Fibroblast of lung (primary cell): ENCODE results near the gene CHRNA9. TPM values are rescaled to one million over a fixed set of nuclear protein-coding genes. Genes with fewer than 3 reads are reported as not detected.

ENCODE experiments used
- DNase-seq, 2 donors: peaks; one replicate each; pipeline versions ENCODE4 v3.0.0 to v3.0.0-alpha.2; 2010; ENCODE audit warnings: low read depth in 2 of 2
- H2AFZ ChIP-seq: 2 replicates; pipeline ENCODE4 v1.5.1; 2012; ENCODE audit warnings: low read length, control low read depth, inconsistent platforms
- H3K27ac ChIP-seq: 2 replicates; pipeline ENCODE4 v1.5.1; 2011; ENCODE audit warnings: low read length, control low read depth; ENCODE audit not compliant: insufficient read depth
- H3K27me3 ChIP-seq: 2 replicates; pipeline ENCODE4 v1.5.1; 2011; ENCODE audit warnings: mild to moderate bottlenecking, low read length; ENCODE audit not compliant: control insufficient read depth, insufficient read depth
- H3K36me3 ChIP-seq: 2 replicates; pipeline ENCODE4 v1.5.1; 2011; ENCODE audit warnings: low read length; ENCODE audit not compliant: control insufficient read depth, insufficient read depth
- H3K4me1 ChIP-seq: 2 replicates; pipeline ENCODE4 v1.5.1; 2011; ENCODE audit warnings: low read length; ENCODE audit not compliant: control insufficient read depth, insufficient read depth; ENCODE audit errors: extremely low read depth
- H3K4me2 ChIP-seq: 2 replicates; pipeline ENCODE4 v1.5.1; 2011; ENCODE audit warnings: low read length, control low read depth; ENCODE audit not compliant: insufficient read depth; ENCODE audit errors: extremely low read depth
- H3K4me3 ChIP-seq, 4 experiments: fragments of 200-600 bp in 1 of 4; sonication (generic) in 1 of 4; replicated peaks in 1 of 4; 2 replicates each; pipeline ENCODE4 v1.5.1; 2011 to 2016; ENCODE audit warnings: low read length in 4 of 4, low read depth in 3 of 4, mild to moderate bottlenecking in 3 of 4, control low read depth in 2 of 4, inconsistent platforms in 1 of 4, mixed read lengths in 1 of 4; ENCODE audit not compliant: insufficient read depth in 1 of 4; ENCODE audit errors: control extremely low read depth in 1 of 4
- H3K79me2 ChIP-seq: 2 replicates; pipeline ENCODE4 v1.5.1; 2012; ENCODE audit warnings: mild to moderate bottlenecking, low read length, inconsistent platforms; ENCODE audit not compliant: control insufficient read depth, insufficient read depth
- H3K9ac ChIP-seq: 2 replicates; pipeline ENCODE4 v1.5.1; 2011; ENCODE audit warnings: mild to moderate bottlenecking, low read length, control low read depth; ENCODE audit not compliant: insufficient read depth
- H3K9me3 ChIP-seq: 2 replicates; pipeline ENCODE4 v1.5.1; 2012; ENCODE audit warnings: low read depth, low read length; ENCODE audit not compliant: control insufficient read depth, insufficient read depth
- H4K20me1 ChIP-seq: 2 replicates; pipeline ENCODE4 v1.5.1; 2011; ENCODE audit warnings: low read length; ENCODE audit not compliant: control insufficient read depth, insufficient read depth; ENCODE audit errors: extremely low read depth
- EZH2 ChIP-seq: IDR thresholded peaks from 2 replicates; pipeline ENCODE4 v1.5.1; 2012; ENCODE audit warnings: low read length, control low read depth, mild to moderate bottlenecking; ENCODE audit errors: missing control alignments
- polyA plus RNA-seq, 2 donors: library from polyadenylated mRNA; depleted of rRNA in 1 of 2; stranded (reverse) in 1 of 2; unstranded in 1 of 2; fragments of >200 nt; gene quantifications; 2 replicates each; pipeline ENCODE4 v1.2.1, GENCODE V29; 2011 to 2012; ENCODE audit warnings: missing spikeins in 1 of 2
- total RNA-seq: library from RNA; depleted of rRNA; stranded (reverse); fragments of >200 nt; gene quantifications from 2 replicates; pipeline ENCODE4 v1.2.1, GENCODE V29; 2014
- TF ChIP-seq, protein P1 (sequence below), 2 donors: IDR thresholded peaks in 1 of 2; conservative IDR thresholded peaks in 1 of 2; 1 replicate in 1 of 2; 2 replicates in 1 of 2; pipeline ENCODE4 v1.5.1; 2011 to 2012; ENCODE audit warnings: low read length in 2 of 2, control low read depth in 1 of 2, inconsistent platforms in 1 of 2, low read depth in 1 of 2, mild to moderate bottlenecking in 1 of 2

CHRNA9 gene
- total and polyA plus RNA-seq, 2 donors (not counting 1 experiment from before 2014, with no cell fraction given): not detected

- no peak for TF ChIP-seq EZH2
- TF ChIP-seq, protein P1, sequence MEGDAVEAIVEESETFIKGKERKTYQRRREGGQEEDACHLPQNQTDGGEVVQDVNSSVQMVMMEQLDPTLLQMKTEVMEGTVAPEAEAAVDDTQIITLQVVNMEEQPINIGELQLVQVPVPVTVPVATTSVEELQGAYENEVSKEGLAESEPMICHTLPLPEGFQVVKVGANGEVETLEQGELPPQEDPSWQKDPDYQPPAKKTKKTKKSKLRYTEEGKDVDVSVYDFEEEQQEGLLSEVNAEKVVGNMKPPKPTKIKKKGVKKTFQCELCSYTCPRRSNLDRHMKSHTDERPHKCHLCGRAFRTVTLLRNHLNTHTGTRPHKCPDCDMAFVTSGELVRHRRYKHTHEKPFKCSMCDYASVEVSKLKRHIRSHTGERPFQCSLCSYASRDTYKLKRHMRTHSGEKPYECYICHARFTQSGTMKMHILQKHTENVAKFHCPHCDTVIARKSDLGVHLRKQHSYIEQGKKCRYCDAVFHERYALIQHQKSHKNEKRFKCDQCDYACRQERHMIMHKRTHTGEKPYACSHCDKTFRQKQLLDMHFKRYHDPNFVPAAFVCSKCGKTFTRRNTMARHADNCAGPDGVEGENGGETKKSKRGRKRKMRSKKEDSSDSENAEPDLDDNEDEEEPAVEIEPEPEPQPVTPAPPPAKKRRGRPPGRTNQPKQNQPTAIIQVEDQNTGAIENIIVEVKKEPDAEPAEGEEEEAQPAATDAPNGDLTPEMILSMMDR (conservative IDR thresholded peaks at IDR 0.05 in 1 of 2, IDR thresholded peaks at IDR 0.05 in 1 of 2; ENCODE audit: low read depth in 1 of 2, low read length in 2 of 2): no peak
- no peak overlapping the region for H3K4me2 ChIP-seq
- no peak overlapping the region for H2AFZ ChIP-seq
- DNase-seq: no peak
- no peak overlapping the region for H3K4me3 ChIP-seq
- no peaks in the 10 kb centered on the region for H3K4me1 ChIP-seq
- H3K27ac ChIP-seq: no peak overlapping the region
- no peaks in the 10 kb centered on the region for H4K20me1 ChIP-seq
- no peaks in the 10 kb centered on the region for H3K36me3 ChIP-seq
- no peak overlapping the region for H3K9ac ChIP-seq
- no peaks in the 10 kb centered on the region for H3K27me3 ChIP-seq
- H3K79me2 ChIP-seq: no peaks in the 10 kb centered on the region
- H3K9me3 ChIP-seq: no peaks in the 10 kb centered on the region
Observed at GRCh38 chr4:40363382-40363920, 28.3 kb downstream of the CHRNA9 start.

GRCh38 chr4:40363945-40364344 is 28.8 kb downstream of the CHRNA9 start:
- Histone ChIP-seq H2AFZ (no peak overlapping the region), H3K27ac (no peak overlapping the region), H3K4me3 (no peak overlapping the region), H3K4me2 (no peak overlapping the region), H4K20me1 (no peaks in the 10 kb centered on the region), H3K27me3 (no peaks in the 10 kb centered on the region), H3K9ac (no peak overlapping the region), H3K9me3 (no peaks in the 10 kb centered on the region), H3K79me2 (no peaks in the 10 kb centered on the region), H3K36me3 (no peaks in the 10 kb centered on the region), H3K4me1 (no peaks in the 10 kb centered on the region)
- no peak for TF ChIP-seq EZH2
- TF ChIP-seq, protein P1 (conservative IDR thresholded peaks at IDR 0.05 in 1 of 2, IDR thresholded peaks at IDR 0.05 in 1 of 2; ENCODE audit: low read depth in 1 of 2, low read length in 2 of 2): no peak
- DNase-seq: no peak

DNA sequence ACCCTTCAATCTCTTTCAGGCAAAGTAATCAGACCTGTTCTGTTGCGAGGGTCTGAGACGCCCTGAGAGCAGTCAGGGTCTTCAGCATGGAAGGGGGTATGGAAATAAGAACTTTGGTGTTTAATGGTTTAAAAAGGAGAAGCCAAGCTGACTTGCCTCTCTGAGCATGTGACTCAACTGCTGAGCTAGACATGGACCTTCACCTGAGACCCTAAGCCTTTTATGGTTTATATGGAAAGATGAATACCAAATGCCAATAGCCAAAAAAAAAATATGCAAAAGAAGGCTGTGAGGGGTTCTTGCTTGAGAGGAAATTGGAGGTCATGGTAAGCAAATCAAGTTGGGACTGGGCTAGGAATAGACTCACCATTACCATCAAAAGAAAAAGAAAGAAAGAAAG is 30.6 kb downstream of the CHRNA9 start:
- Histone ChIP-seq H3K9me3 (no peaks in the 10 kb centered on the region), H3K4me2 (no peak overlapping the region), H2AFZ (no peak overlapping the region), H3K27me3 (no peaks in the 10 kb centered on the region), H3K9ac (no peak overlapping the region), H3K36me3 (no peaks in the 10 kb centered on the region), H3K79me2 (no peaks in the 10 kb centered on the region), H3K27ac (no peak overlapping the region), H3K4me3 (no peak overlapping the region), H3K4me1 (no peaks in the 10 kb centered on the region), H4K20me1 (no peaks in the 10 kb centered on the region)
- DNase-seq: no peak
- TF ChIP-seq EZH2: no peak
- TF ChIP-seq, protein P1 (conservative IDR thresholded peaks at IDR 0.05 in 1 of 2, IDR thresholded peaks at IDR 0.05 in 1 of 2; ENCODE audit: low read depth in 1 of 2, low read length in 2 of 2): no peak
